ENCODE data around the gene ARF6. TPM values are rescaled to one million over a fixed set of nuclear protein-coding genes. Genes with fewer than 3 reads are reported as not detected.

ARF6 gene
- polyA plus RNA-seq, 1 donor from 2014 or later = 24.1 TPM

- H3K36me3 ChIP-seq (ENCODE audit: insufficient read depth, low read length) = no peaks in the 10 kb centered on the region
- H3K9me3 ChIP-seq (ENCODE audit: low read length) = no peaks in the 10 kb centered on the region
- no peak overlapping the region for H3K4me2 ChIP-seq (ENCODE audit: low read length)
- no peak overlapping the region for H3K9ac ChIP-seq (ENCODE audit: low read length)
- H3K79me2 ChIP-seq (replicated peaks; ENCODE audit: insufficient read depth, low read length) = no peaks in the 10 kb centered on the region
- no peak overlapping the region for H2AFZ ChIP-seq (ENCODE audit: low read depth, low read length)
- H3F3A ChIP-seq (ENCODE audit: insufficient read depth, low read length, poor library complexity, severe bottlenecking) = no peaks in the 10 kb centered on the region
- H4K20me1 ChIP-seq (ENCODE audit: insufficient read depth) = no peaks in the 10 kb centered on the region
- no peak for TF ChIP-seq POLR2AphosphoS5 (IDR thresholded peaks at IDR 0.05)
- no peak for TF ChIP-seq MXI1 (conservative IDR thresholded peaks at IDR 0.05; ENCODE audit: poor library complexity, severe bottlenecking)
- TF ChIP-seq CTCF (IDR thresholded peaks at IDR 0.05; ENCODE audit: poor library complexity, severe bottlenecking) = no peak
- no peak for TF ChIP-seq RAD21 (conservative IDR thresholded peaks at IDR 0.05)
- no peak for TF ChIP-seq SMC3 (conservative IDR thresholded peaks at IDR 0.05; ENCODE audit: poor library complexity)
- TF ChIP-seq REST (IDR thresholded peaks at IDR 0.05; ENCODE audit: borderline replicate concordance) = no peak
- H3K27me3 ChIP-seq (ENCODE audit: insufficient read depth, low read depth, low read length) = no peaks in the 10 kb centered on the region
- H3K4me3 ChIP-seq (ENCODE audit: low read length) = no peak overlapping the region
- no peaks in the 10 kb centered on the region for H3K9me2 ChIP-seq (ENCODE audit: insufficient read depth, low read length)
- no peak overlapping the region for H3K27ac ChIP-seq (ENCODE audit: low read length)
Measured at GRCh38 chr14:49939884-49940510, 47.1 kb downstream of the ARF6 start.

GRCh38 chr14:49940808-49941421 lies 48.0 kb downstream of the ARF6 start:
- TF ChIP-seq REST (IDR thresholded peaks at IDR 0.05; ENCODE audit: borderline replicate concordance) (no peak), EZH2 (IDR thresholded peaks at IDR 0.05; ENCODE audit: borderline replicate concordance, insufficient read depth, low read length, poor library complexity, severe bottlenecking) (no peak), CTCF (IDR thresholded peaks at IDR 0.05; ENCODE audit: poor library complexity, severe bottlenecking) (no peak), POLR2AphosphoS5 (IDR thresholded peaks at IDR 0.05) (no peak), SMC3 (conservative IDR thresholded peaks at IDR 0.05; ENCODE audit: poor library complexity) (no peak), MXI1 (conservative IDR thresholded peaks at IDR 0.05; ENCODE audit: poor library complexity, severe bottlenecking) (no peak), RAD21 (conservative IDR thresholded peaks at IDR 0.05) (no peak), TAF1 (IDR thresholded peaks at IDR 0.05; ENCODE audit: low read depth) (no peak), EP300 (conservative IDR thresholded peaks at IDR 0.05; ENCODE audit: poor library complexity, severe bottlenecking) (no peak)
- Histone ChIP-seq H3K4me2 (ENCODE audit: low read length) (no peak overlapping the region), H3K79me2 (replicated peaks; ENCODE audit: insufficient read depth, low read length) (no peaks in the 10 kb centered on the region), H2AFZ (ENCODE audit: low read depth, low read length) (no peak overlapping the region), H3F3A (ENCODE audit: insufficient read depth, low read length, poor library complexity, severe bottlenecking) (no peaks in the 10 kb centered on the region), H3K4me3 (ENCODE audit: low read length) (no peak overlapping the region), H3K9me2 (ENCODE audit: insufficient read depth, low read length) (no peaks in the 10 kb centered on the region), H3K27me3 (ENCODE audit: insufficient read depth, low read depth, low read length) (no peaks in the 10 kb centered on the region), H3K9ac (ENCODE audit: low read length) (no peak overlapping the region), H4K20me1 (ENCODE audit: insufficient read depth) (no peaks in the 10 kb centered on the region), H3K36me3 (ENCODE audit: insufficient read depth, low read length) (no peaks in the 10 kb centered on the region), H3K9me3 (ENCODE audit: low read length) (no peaks in the 10 kb centered on the region), H3K27ac (ENCODE audit: low read length) (no peak overlapping the region)
